ENCODE data around the gene RAB17.

RAB17 gene

DNA sequence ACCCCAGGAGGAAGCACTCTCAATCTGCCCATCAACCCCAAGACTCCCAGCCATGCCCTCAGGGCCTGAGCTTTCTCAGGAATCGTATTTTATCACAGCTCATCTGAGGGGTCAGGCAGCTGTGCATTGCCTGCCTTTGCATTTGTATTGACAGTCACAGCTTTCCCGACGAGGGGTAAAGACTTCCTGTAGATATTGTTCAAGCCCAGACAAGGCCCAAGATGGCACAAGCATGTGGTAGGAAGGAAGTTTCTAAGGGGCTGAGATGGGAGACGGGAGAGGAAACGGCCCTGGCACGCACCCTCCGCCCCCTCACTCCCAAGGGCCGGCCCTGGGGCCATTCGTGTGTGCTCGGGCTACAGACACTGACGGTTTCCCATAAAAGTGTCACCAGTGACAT, 58.4 kb downstream of the RAB17 start:
- H3K27ac ChIP-seq = no peak overlapping the region
- no peaks in the 10 kb centered on the region for H3K9me3 ChIP-seq
- intact Hi-C loops (cut with DNase I; ENCODE audit: low total_unique reads) = no loop called here
- DNase-seq = no peak
- peaks cover 0 to 41% (median 0%) of the 10 kb centered on the region in 3 donors for H3K36me3 ChIP-seq
- TF ChIP-seq, protein P1, sequence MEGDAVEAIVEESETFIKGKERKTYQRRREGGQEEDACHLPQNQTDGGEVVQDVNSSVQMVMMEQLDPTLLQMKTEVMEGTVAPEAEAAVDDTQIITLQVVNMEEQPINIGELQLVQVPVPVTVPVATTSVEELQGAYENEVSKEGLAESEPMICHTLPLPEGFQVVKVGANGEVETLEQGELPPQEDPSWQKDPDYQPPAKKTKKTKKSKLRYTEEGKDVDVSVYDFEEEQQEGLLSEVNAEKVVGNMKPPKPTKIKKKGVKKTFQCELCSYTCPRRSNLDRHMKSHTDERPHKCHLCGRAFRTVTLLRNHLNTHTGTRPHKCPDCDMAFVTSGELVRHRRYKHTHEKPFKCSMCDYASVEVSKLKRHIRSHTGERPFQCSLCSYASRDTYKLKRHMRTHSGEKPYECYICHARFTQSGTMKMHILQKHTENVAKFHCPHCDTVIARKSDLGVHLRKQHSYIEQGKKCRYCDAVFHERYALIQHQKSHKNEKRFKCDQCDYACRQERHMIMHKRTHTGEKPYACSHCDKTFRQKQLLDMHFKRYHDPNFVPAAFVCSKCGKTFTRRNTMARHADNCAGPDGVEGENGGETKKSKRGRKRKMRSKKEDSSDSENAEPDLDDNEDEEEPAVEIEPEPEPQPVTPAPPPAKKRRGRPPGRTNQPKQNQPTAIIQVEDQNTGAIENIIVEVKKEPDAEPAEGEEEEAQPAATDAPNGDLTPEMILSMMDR (IDR thresholded peaks at IDR 0.05) = no peak
- no peaks in the 10 kb centered on the region for H3K27me3 ChIP-seq
- no peaks in the 10 kb centered on the region for H3K4me1 ChIP-seq
- H3K4me3 ChIP-seq = no peak overlapping the region

DNA sequence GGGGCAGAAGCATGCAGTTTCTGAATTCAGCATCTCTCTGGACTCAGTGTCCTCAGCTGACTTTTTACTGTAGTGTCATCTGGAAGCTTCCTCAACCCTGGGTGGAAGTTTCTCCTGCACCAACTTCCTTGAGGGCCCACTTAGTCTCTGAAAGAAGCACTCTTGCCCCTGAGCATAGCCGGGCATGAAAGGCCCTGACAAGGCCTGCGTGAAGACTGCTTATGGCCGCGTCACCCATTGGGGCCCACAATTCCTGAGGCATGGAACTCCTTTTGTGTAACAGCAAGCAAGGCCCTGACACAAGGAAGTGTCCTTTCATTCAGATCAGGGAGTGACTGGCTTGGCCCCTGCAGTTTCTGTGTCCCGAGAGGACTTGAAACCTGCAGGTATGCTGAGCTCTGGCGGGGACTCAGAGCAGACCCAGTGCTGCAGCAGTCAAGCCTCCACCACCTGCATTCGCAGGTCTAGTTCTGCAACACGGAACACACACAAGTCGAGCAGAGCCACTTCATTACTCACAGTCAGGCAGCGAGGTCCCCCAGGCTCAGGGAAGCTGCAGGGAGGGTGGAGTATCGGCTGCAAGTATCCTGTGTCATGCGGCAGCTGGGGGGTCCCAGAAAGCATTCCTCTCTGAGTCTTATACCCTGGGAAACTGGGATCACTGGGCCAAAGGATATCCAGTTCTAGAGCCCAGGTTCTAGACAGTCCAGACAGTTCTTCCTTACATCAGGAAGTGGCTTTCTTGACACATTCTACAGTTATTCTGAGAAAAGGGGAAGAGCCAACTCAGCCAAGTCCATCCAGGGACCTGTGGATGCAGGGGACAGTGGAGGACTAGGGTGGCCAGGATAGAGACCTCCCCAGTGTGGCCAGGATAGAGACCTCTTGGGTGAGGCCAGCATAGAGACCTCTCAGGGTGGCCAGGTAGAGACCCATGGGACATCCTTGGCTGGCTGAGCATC, 59.8 kb downstream of the RAB17 start:
- Histone ChIP-seq H3K36me3 (peaks cover 0 to 31% (median 0%) of the 10 kb centered on the region in 3 donors), H3K4me3 (no peak overlapping the region), H3K9me3 (no peaks in the 10 kb centered on the region), H3K27me3 (peaks cover 0 to 3% of the 10 kb centered on the region in 2 donors), H3K4me1 (no peaks in the 10 kb centered on the region), H3K27ac (no peak overlapping the region)
- TF ChIP-seq, protein P1 (IDR thresholded peaks at IDR 0.05) = no peak
- intact Hi-C loops (cut with DNase I; ENCODE audit: low total_unique reads) = no loop called here
- DNase-seq = no peak

- H3K4me1 ChIP-seq = no peaks in the 10 kb centered on the region
- H3K4me3 ChIP-seq = no peak overlapping the region
- no peak overlapping the region for H3K27ac ChIP-seq
- H3K36me3 ChIP-seq = peaks cover 0 to 31% (median 0%) of the 10 kb centered on the region in 3 donors
- intact Hi-C loops (cut with DNase I; ENCODE audit: low total_unique reads) = loop anchor here (5.0 kb wide), 1 partner anchor 33 kb away; no protein-coding TSS in a partner anchor
- TF ChIP-seq, protein P1 (IDR thresholded peaks at IDR 0.05) = no peak
- no peaks in the 10 kb centered on the region for H3K9me3 ChIP-seq
- DNase-seq = no peak
- H3K27me3 ChIP-seq = peaks cover 0 to 3% of the 10 kb centered on the region in 2 donors
Measured at GRCh38 chr2:237529452-237530402, 60.8 kb downstream of the RAB17 start.

- intact Hi-C loops (cut with DNase I; ENCODE audit: low total_unique reads) = loop anchor here (5.0 kb wide), 1 partner anchor 35 kb away; no protein-coding TSS in a partner anchor
Measured at GRCh38 chr2:237527766-237528165, 62.8 kb downstream of the RAB17 start.

GRCh38 chr2:237527233-237527632, 63.3 kb downstream of the RAB17 start:
- intact Hi-C loops (cut with DNase I; ENCODE audit: low total_unique reads) = loop anchor here (5.0 kb wide), 1 partner anchor 35 kb away; no protein-coding TSS in a partner anchor
- no peak overlapping the region for H3K4me3 ChIP-seq
- peaks cover 0 to 3% of the 10 kb centered on the region in 2 donors for H3K27me3 ChIP-seq
- H3K4me1 ChIP-seq = no peaks in the 10 kb centered on the region
- TF ChIP-seq, protein P1 (IDR thresholded peaks at IDR 0.05) = no peak
- H3K9me3 ChIP-seq = no peaks in the 10 kb centered on the region
- no peak for DNase-seq
- peaks cover 0 to 32% (median 0%) of the 10 kb centered on the region in 3 donors for H3K36me3 ChIP-seq
- H3K27ac ChIP-seq = no peak overlapping the region

More at GRCh38 chr2:237527766-237528165, 62.8 kb downstream of the RAB17 start:
- Histone ChIP-seq H3K9me3 (no peaks in the 10 kb centered on the region), H3K4me3 (no peak overlapping the region), H3K27me3 (peaks cover 0 to 3% of the 10 kb centered on the region in 2 donors), H3K27ac (no peak overlapping the region), H3K36me3 (peaks cover 0 to 32% (median 0%) of the 10 kb centered on the region in 3 donors), H3K4me1 (no peaks in the 10 kb centered on the region)
- TF ChIP-seq, protein P1 (IDR thresholded peaks at IDR 0.05) = no peak
- no peak for DNase-seq

All from tibial artery (tissue), 4 donors.